ENCODE measurements around the gene ABHD12.
"Not testable (repeated sequence)": the region's sequence is repeated elsewhere in the genome, so short reads cannot be mapped to it uniquely, and the experiment has no call there.

ABHD12 gene

GRCh38 chr20:25324412-25324811 lies 66.2 kb downstream of the ABHD12 start:
- H3K4me3 ChIP-seq (ENCODE audit: low read depth, low read length), result no peak overlapping the region

DNA sequence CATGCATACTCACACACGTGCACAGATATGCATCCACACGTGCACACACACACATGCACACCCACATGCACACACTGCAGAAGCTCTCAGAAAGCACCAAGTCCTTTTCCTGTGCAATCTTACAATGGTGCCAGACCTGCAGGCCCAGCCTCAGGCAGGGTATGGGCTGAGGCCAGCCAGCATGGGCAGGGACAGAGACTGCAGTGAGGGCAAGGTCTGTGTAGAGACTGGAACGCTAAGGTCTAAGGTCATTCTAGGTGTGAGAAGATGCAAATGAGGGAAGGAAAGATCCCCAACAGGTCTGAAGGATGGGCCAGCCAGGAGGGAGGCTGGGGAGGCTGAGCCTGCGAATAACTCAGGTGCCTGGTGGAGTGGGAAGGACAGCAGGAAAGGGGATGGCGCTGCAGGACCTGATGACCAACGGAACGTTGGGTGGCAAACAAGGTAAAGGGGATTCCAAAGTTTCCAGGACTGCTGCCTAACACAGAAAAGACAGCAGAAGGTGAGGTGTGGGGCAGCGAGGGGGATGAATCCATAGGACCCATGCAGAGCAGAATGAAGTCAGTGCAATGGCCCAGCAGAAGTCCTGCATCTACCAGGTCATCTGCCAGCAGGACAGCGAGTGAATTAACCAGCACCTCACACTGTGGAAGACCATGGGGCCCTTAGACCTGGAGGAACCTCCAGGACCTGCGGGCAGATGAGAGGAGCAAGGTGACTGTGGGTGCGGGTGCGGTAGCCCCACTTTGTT lies 67.0 kb downstream of the ABHD12 start:
- H3K4me3 ChIP-seq (ENCODE audit: low read depth, low read length), result no peak overlapping the region

DNA sequence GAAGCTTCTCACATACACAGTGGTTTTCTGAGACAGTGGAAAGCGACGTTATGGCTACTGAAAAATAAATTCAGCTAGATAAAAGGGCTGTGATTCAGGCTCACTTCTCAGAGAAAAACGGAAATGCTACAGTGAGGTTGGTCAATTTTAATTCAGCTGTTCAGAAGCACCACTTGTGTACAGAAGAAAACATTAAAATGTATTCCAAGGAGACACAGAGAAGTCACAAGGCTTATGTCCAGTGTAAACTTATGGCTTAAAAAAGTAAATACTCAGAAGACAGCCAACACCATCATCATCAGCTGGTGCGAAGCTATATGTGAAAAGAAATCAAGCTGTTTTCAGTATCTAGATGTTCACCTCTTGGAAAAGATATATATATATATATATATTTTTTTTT lies 68.6 kb downstream of the ABHD12 start:
- H3K4me3 ChIP-seq (ENCODE audit: low read depth, low read length), result no peak overlapping the region

GRCh38 chr20:25321262-25321831 lies 69.3 kb downstream of the ABHD12 start:
- no peak overlapping the region for H3K4me3 ChIP-seq (ENCODE audit: low read depth, low read length)

DNA sequence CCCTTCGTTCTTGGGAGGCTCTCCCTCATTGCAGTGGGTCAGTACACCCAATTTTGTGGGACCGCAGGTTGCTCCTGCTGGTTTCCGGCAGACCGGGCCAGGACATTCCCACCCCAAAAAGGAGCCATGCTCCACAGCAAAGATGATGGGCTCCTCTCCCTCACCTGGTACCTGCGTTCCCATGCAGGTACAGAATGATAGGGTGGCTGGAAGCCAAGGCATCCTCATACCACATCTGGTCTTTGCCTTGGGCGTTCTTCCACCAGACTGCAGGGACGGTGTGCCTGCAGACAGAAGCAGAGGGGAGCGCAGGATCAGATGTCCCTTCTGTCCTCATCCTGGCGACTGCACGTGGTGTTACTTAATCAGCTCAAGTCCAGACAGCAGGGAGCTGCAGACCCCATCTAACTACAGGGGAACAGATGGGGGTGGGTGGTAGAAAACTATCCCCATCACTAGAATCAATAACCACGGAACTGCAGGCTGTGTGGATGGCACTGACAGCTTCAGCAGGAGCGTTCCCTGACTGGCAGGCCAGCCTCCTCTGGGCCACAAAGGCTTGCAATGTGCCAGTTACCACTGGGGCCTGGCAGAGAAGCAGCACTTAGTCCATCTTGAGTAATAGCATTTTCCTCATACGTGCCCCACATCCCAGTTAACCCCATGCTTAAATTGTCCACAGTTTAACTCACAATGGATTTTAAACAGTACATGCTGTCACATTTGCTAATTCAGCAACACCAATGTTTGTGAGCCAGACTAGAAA lies 70.4 kb downstream of the ABHD12 start:
- H3K4me3 ChIP-seq (ENCODE audit: low read depth, low read length), result no peak overlapping the region

DNA sequence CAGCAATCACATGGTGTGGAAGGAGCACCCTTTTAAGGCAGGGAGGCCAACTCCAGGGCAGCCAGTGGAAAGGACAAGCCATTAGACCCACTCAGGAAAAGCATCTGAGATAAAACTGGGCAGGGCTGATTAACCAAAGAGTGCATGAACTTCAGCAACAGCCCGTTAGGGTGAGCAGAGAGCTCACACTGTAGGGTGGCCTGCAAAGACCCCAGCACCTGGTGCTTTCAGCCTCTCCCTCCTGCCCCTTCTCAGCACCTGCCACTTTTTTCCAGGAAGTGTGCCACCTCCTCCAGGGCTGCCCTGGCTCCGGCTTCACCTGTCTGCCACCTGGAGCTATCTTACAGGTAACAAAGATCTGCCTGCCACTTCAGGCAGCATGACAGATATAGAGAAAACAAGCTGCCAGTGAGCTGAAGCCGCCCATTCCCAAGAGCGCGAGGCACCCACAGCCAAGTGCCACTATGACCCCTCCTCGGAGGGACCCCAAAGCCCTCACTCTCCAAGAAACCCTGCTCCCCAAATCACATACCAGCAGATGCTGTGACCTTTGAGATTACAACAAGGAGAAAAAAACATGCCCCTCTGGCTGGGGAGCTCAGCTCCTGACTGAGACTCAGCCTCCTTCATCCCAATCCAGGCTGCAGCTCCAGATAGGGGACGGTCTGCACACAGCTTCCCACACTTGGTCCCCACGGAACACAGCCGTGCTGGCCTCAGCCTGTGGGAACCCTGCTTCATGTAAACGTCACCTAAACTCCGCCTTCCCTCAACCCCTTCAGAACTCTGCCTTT lies 71.2 kb downstream of the ABHD12 start:
- H3K4me3 ChIP-seq (ENCODE audit: low read depth, low read length), result no peak overlapping the region

DNA sequence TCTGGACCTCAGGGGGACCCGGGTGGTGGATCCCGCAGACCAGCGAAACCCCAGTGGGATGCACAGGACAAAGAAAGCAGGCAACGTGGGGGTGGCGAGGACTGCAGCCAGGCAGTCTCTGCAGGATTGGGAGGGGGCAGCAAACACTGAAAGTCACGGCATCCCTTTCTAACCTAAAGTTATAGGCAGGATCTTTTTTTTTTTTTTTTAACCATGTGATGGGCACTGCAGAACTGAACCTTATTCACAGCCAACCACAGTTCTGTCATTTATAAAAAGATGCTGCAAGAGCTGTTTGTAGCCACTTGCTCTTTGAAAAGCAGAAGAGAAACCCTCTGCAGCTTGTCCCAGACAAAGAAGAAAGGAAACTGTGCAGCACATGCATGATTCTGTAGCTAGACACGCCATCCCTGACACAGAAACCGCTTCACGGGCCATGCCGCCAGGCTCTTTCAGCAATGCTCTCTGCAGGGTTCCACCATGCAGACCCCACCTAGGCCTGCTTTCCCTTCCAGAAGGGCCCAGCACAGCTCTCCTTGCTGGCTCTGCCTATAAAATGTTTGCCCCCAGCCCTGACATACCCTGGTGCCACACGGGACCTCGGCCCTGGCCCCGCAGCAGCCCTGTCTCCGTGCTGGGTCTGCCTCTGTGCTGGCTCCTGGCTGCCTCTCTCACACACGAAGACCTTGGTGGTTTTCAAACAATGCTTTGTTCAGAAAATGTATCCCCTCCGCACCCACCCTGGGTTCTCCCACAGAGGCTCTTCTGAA lies 72.0 kb downstream of the ABHD12 start:
- H3K4me3 ChIP-seq (ENCODE audit: low read depth, low read length), result no peak overlapping the region

DNA sequence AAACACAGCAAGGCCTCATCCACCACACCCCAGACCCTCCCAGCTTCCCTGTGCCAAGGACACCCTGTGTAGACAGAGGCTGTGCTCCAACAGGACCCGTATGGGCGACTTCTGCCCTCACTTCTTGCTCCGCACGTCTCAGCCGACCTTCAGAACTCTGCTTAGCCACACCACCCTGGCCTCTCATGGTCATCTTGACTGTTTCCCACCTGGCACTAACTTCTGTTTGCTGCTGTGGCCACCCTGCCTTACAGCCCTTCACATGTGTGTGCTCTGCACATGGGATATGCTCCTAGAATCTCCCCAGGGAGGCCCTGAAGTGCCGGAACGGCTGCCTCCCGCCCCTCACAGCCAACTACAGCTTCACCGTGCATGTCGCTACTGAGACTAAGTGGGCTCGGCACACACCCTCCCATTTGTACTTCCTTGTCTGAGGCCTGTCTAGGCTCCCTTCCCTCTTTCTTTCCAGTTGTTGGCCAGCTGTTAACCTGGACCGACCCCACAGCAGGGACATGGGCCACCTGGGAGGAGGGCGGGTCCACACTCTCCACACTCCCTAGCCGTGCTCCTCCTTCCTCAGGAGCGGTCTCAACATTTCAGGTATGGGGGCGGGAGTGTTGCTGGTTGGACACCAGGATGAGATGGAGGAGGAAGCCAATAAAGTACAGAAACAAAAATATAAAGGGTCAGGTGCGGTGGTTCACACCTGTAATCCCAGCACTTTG lies 73.1 kb downstream of the ABHD12 start:
- H3K4me3 ChIP-seq (ENCODE audit: low read depth, low read length), result no peak overlapping the region

DNA sequence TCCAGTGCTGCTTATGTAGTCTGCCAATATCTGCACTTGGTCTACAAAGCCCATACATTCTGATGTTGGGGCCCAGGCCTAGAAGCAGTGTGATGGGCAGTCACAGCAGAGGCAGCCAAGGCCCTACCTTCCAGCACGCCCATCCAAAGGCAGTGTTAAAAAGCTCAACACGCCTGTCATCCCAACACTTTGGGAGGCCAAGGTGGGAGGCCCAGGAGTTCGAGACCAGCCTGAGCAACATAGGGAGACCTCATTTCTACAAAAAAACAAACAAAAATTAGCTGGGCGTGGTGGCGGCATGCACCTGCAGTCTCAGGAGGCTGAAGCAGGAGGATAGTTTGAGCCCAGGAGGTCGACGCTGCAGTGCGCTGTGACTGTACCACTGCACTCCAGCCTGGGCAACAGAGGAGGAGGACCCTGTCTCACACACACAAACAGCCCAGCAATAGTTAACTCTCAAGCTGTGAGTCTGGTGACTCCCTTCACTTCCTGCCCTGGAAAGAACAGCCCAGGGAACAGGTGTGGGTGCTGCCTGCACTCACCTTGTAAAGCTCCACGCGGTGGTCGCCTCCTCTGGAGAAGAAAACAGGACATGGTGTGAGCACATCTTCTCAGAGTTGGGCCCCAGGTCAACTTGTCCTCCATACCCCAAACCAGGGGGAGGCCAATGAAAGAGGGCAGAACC lies 74.0 kb downstream of the ABHD12 start:
- H3K4me3 ChIP-seq (ENCODE audit: low read depth, low read length), result no peak overlapping the region

DNA sequence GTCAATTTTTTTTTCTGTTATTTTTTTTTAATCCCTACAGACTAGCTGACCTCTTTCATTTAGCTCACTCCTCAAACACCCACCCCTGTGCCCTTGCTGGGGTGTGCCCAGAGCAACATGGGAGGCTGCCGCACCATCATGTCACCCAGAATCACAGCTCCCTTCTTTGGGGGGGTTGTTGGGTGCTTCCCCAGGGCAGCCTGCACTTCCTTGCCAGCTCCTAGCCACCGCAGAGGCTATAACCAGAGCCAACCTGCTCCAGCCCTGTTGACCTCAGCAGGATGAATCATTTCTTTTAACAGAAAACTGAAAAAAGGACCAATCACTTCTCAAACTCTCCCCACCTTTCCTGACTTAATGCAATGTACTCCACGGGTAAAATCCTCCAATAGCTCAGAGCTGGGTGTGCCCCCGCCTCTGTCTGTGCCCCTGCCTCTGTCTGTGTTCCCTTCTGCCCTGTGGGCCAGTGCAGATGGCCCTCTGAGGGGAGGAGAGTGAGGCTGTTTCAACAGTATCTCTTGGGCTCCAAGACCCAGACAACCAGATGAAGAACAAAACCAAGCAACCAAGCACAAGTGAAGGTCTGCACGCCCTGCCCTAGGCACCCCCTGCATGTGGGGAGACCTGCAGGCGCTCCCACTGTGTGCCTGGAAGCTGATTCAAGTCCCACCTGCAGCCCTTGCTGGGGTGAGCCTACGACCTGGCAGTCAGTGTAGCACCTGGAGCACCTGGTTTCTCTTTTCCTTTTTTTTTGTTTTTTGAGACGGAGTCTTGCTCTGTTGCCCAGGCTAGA lies 75.0 kb downstream of the ABHD12 start:
- H3K4me3 ChIP-seq (ENCODE audit: low read depth, low read length), result no peak overlapping the region

- H3K4me3 ChIP-seq (ENCODE audit: low read depth, low read length), result no peak overlapping the region
These were observed 75.9 kb downstream of the ABHD12 start for GRCh38 chr20:25314497-25315417.

DNA sequence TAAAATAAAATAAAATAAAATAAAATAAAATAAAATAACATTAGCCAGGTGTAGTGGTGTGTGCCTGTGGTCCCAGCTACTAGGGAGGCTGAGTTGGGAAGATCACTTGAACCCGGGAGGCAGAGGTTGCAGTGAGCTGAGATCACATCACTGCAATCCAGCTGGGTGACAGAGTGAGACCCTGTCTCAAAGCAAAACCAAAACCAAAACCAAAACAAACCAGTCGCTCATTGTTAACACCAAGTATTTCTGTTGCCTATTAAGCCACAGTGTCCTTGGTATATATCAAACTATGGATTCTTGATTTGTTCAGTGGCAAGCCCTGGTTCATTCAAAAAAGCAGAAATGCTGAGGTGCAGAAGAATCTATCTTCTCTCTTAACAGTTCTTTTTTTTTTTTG lies 77.0 kb downstream of the ABHD12 start:
- no peak overlapping the region for H3K4me3 ChIP-seq (ENCODE audit: low read depth, low read length)

GRCh38 chr20:25312716-25313115 lies 77.9 kb downstream of the ABHD12 start:
- H3K4me3 ChIP-seq (ENCODE audit: low read depth, low read length), result not testable (repeated sequence)

GRCh38 chr20:25310921-25311728 lies 79.5 kb downstream of the ABHD12 start:
- H3K4me3 ChIP-seq (ENCODE audit: low read depth, low read length), result no peak overlapping the region

DNA sequence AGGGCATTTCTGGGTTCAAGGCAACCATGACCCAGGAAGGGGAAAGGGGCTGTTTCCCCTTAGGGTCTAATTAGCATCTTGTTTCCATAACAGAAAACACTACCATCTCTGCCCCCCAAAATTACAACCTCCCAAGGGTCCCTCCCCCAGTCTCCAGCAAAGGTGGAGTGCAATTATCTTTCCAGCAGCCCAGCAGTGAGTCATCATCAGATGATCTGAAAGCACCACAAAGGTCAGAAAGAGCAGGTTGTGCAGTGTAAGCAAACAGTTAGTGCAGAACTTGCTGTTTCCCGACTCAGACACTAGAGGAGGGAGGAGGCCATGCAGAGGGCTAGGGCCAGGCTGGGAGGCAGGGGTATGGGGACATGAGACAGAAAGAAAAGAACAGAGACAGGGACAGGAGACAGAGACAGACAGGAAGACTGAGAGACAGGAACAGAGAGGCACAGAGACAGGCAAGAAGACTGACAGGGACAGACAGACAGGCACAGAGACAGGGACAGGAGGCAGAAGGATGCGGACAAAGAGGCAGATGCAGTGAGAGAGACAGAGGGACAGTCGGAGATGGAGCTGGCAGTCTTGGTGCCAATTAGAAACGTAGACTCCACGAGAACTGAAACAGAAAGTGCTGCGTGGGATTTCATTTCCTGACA lies 80.2 kb downstream of the ABHD12 start:
- no peak overlapping the region for H3K4me3 ChIP-seq (ENCODE audit: low read depth, low read length)
